H1 (cell line): ENCODE measurements around the gene CEP85. TPM values are rescaled to one million over a fixed set of nuclear protein-coding genes. Genes with fewer than 3 reads are reported as not detected.

Experiments
- CTCF ChIA-PET: fragments of 300-600 bp; sonication (Branson Sonifier 250); formaldehyde crosslinking; loops from one replicate; lab custom pipeline; 2021; ENCODE audit not compliant: partially characterized antibody; lab: Charles Lee
- POLR2A ChIA-PET: fragments of 300-600 bp; sonication (Branson Sonifier 250); formaldehyde crosslinking; loops from one replicate; lab custom pipeline; 2021; ENCODE audit warnings: inconsistent platforms; ENCODE audit not compliant: partially characterized antibody; lab: Charles Lee
- DNase-seq, 2 experiments: peaks; one replicate each; pipeline versions ENCODE4 v3.0.0 to v3.0.0-alpha.2; 2010 to 2022; ENCODE audit warnings: low spot score in 2 of 2, low read depth in 1 of 2, mixed read lengths in 1 of 2
- FAIRE-seq: peaks from 2 replicates; lab custom pipeline; 2011; peaks lifted over from hg19 to GRCh38; lab: Jason Lieb, UNC
- H2AFZ ChIP-seq: 2 replicates; pipeline ENCODE4 v1.8.1; 2012; ENCODE audit warnings: low read length, inconsistent platforms
- H2AK5ac ChIP-seq: 2 replicates; pipeline ENCODE4 v1.6.1; 2013; ENCODE audit warnings: low read depth, low read length
- H2BK120ac ChIP-seq: replicated peaks from 2 replicates; pipeline ENCODE3; 2013; ENCODE audit warnings: low read depth, low read length, inconsistent platforms
- H2BK12ac ChIP-seq: 2 replicates; pipeline ENCODE4 v1.6.1; 2013; ENCODE audit warnings: low read depth, low read length
- H2BK15ac ChIP-seq: 2 replicates; pipeline ENCODE4 v1.6.1; 2013; ENCODE audit warnings: low read length
- H2BK20ac ChIP-seq: 2 replicates; pipeline ENCODE4 v1.6.1; 2013; ENCODE audit warnings: low read length
- H2BK5ac ChIP-seq: 2 replicates; pipeline ENCODE4 v1.6.1; 2013; ENCODE audit warnings: low read depth, low read length
- H3K14ac ChIP-seq: 2 replicates; pipeline ENCODE4 v1.6.1; 2013; ENCODE audit warnings: inconsistent platforms; ENCODE audit not compliant: insufficient read length
- H3K18ac ChIP-seq: 2 replicates; pipeline ENCODE4 v1.6.1; 2013; ENCODE audit warnings: low read length; ENCODE audit errors: extremely low read depth
- H3K23ac ChIP-seq: 2 replicates; pipeline ENCODE4 v1.6.1; 2013; ENCODE audit warnings: inconsistent platforms; ENCODE audit not compliant: insufficient read length
- H3K23me2 ChIP-seq: 2 replicates; pipeline ENCODE4 v1.6.1; 2013; ENCODE audit warnings: low read depth, low read length
- H3K27ac ChIP-seq: 2 replicates; pipeline ENCODE4 v1.6.1; 2011; ENCODE audit warnings: low read depth, low read length, inconsistent platforms
- H3K27me3 ChIP-seq, 4 experiments: replicated peaks in 1 of 4; 1 replicate in 1 of 4; 2 replicates in 3 of 4; pipeline versions ENCODE4 v1.6.1 to v1.8.1; 2011 to 2013; ENCODE audit warnings: low read length in 3 of 4, mild to moderate bottlenecking in 3 of 4, inconsistent platforms in 2 of 4, mixed read lengths in 2 of 4, moderate library complexity in 1 of 4; ENCODE audit not compliant: control insufficient read depth in 3 of 4, insufficient read depth in 3 of 4; ENCODE audit errors: extremely low read depth in 1 of 4
- H3K36me3 ChIP-seq, 4 experiments: 2 replicates each; pipeline versions ENCODE4 v1.6.1 to v1.8.1; 2011 to 2013; ENCODE audit warnings: mild to moderate bottlenecking in 4 of 4, low read length in 3 of 4, moderate library complexity in 2 of 4, control low read depth in 1 of 4, inconsistent platforms in 1 of 4; ENCODE audit not compliant: insufficient read depth in 4 of 4, control insufficient read depth in 2 of 4
- H3K4ac ChIP-seq: replicated peaks from 2 replicates; pipeline ENCODE3; 2013; ENCODE audit warnings: low read length, low read depth, mixed read lengths, inconsistent platforms; ENCODE audit not compliant: insufficient read length
- H3K4me1 ChIP-seq, 4 experiments: replicated peaks in 1 of 4; 1 replicate in 1 of 4; 2 replicates in 3 of 4; pipeline versions ENCODE4 v1.6.1 to v1.8.1; 2011 to 2013; ENCODE audit warnings: low read length in 3 of 4, inconsistent platforms in 2 of 4, mixed read lengths in 1 of 4; ENCODE audit not compliant: insufficient read depth in 4 of 4, control insufficient read depth in 3 of 4
- H3K4me2 ChIP-seq, 2 experiments: 2 replicates each; pipeline versions ENCODE4 v1.6.1 to v1.8.1; 2011 to 2013; ENCODE audit warnings: low read depth in 2 of 2, low read length in 2 of 2, control low read depth in 1 of 2, inconsistent platforms in 1 of 2, mild to moderate bottlenecking in 1 of 2; ENCODE audit not compliant: insufficient read depth in 1 of 2
- H3K4me3 ChIP-seq, 4 experiments: fragments of 200-600, 300-600 bp in 1 of 4; sonication (generic), shearing (Covaris generic), sonication (Bioruptor Twin) in 1 of 4; 2 replicates each; pipeline versions ENCODE4 v1.5.1 to v1.8.1; 2011 to 2016; ENCODE audit warnings: low read length in 4 of 4, low read depth in 3 of 4, control low read depth in 2 of 4, inconsistent platforms in 2 of 4, mild to moderate bottlenecking in 2 of 4, mixed read lengths in 1 of 4, moderate library complexity in 1 of 4; ENCODE audit not compliant: insufficient read depth in 2 of 4; ENCODE audit errors: extremely low read depth in 1 of 4
- H3K56ac ChIP-seq: replicated peaks from 2 replicates; pipeline ENCODE3; 2013; ENCODE audit warnings: low read depth, mild to moderate bottlenecking, mixed read lengths, low read length, inconsistent platforms; ENCODE audit not compliant: insufficient read length
- H3K79me1 ChIP-seq: 2 replicates; pipeline ENCODE4 v1.6.1; 2013; ENCODE audit warnings: low read depth, low read length, control low read depth
- H3K79me2 ChIP-seq, 2 experiments: 2 replicates each; pipeline versions ENCODE4 v1.6.1 to v1.8.1; 2012 to 2013; ENCODE audit warnings: low read length in 2 of 2, mild to moderate bottlenecking in 2 of 2, inconsistent platforms in 1 of 2; ENCODE audit not compliant: insufficient read depth in 2 of 2, control insufficient read depth in 1 of 2
- H3K9ac ChIP-seq, 4 experiments: replicated peaks in 1 of 4; 1 replicate in 1 of 4; 2 replicates in 3 of 4; pipeline versions ENCODE4 v1.6.1 to v1.8.1; 2011 to 2013; ENCODE audit warnings: low read depth in 3 of 4, low read length in 3 of 4, control low read depth in 2 of 4, mild to moderate bottlenecking in 2 of 4, moderate library complexity in 2 of 4, inconsistent platforms in 1 of 4; ENCODE audit errors: extremely low read depth in 1 of 4
- H3K9me3 ChIP-seq, 2 experiments: 2 replicates each; pipeline versions ENCODE4 v1.6.1 to v1.8.1; 2012 to 2013; ENCODE audit warnings: mild to moderate bottlenecking in 2 of 2, moderate library complexity in 2 of 2, control low read depth in 1 of 2, inconsistent platforms in 1 of 2, low read depth in 1 of 2, low read length in 1 of 2, mixed read lengths in 1 of 2; ENCODE audit not compliant: insufficient read depth in 2 of 2
- H4K20me1 ChIP-seq, 2 experiments: replicated peaks in 1 of 2; 2 replicates each; pipeline versions ENCODE3 to v1.8.1; 2011 to 2013; ENCODE audit warnings: inconsistent platforms in 2 of 2, low read length in 2 of 2, mild to moderate bottlenecking in 1 of 2; ENCODE audit not compliant: insufficient read depth in 2 of 2, control insufficient read depth in 1 of 2
- H4K5ac ChIP-seq: 2 replicates; pipeline ENCODE4 v1.6.1; 2013; ENCODE audit warnings: low read length, low read depth, mixed read lengths, inconsistent platforms; ENCODE audit not compliant: insufficient read length
- H4K8ac ChIP-seq: 2 replicates; pipeline ENCODE4 v1.8.0; 2013; ENCODE audit warnings: mild to moderate bottlenecking, moderate library complexity, low read length, inconsistent platforms; ENCODE audit not compliant: insufficient read depth; ENCODE audit errors: extremely low read depth
- H4K91ac ChIP-seq: replicated peaks from 2 replicates; pipeline ENCODE3; 2013; ENCODE audit warnings: low read length, mixed read lengths, inconsistent platforms; ENCODE audit not compliant: insufficient read length
- JUND ChIP-seq: IDR thresholded peaks from 2 replicates; pipeline ENCODE4 v1.6.1; 2011; ENCODE audit warnings: mild to moderate bottlenecking, improper control_type of control experiment, low read length
- NRF1 ChIP-seq: IDR thresholded peaks from 2 replicates; pipeline ENCODE4 v1.6.1; 2011; ENCODE audit warnings: mild to moderate bottlenecking, low read depth, low read length, improper control_type of control experiment
- WGBS, 2 experiments: shearing (Covaris generic) in 1 of 2; methylation state at CpG; one replicate each; pipeline versions ENCODE4 v1.1.6 to v1.1.7; 2013 to 2015; ENCODE audit warnings: low lambda C conversion rate in 2 of 2, mixed read lengths in 2 of 2, inconsistent platforms in 1 of 2, low coverage in 1 of 2, missing lambda C conversion rate in 1 of 2; ENCODE audit not compliant: insufficient replicate concordance in 2 of 2, insufficient coverage in 1 of 2, insufficient read length in 1 of 2; ENCODE audit errors: extremely low coverage in 1 of 2, missing lambda C conversion rate in 1 of 2; 5-methylcytosine and 5-hydroxymethylcytosine counted together
- polyA plus RNA-seq, 7 experiments: library from polyadenylated mRNA; depleted of rRNA in 3 of 7; stranded (reverse) in 5 of 7; unstranded in 2 of 7; fragments of >200 nt in 5 of 7; fragments of 200-250 nt in 2 of 7; gene quantifications; 1 replicate in 5 of 7; 2 replicates in 1 of 7; 4 replicates in 1 of 7; pipeline versions ENCODE4 v1.2.1 to v1.2.3, GENCODE V29; 2011 to 2013; ENCODE audit warnings: missing spikeins in 2 of 7, mixed read lengths in 2 of 7
- total RNA-seq: library from RNA; stranded (reverse); fragmentation: NEBNext Ultra II Directional; extraction: Animal tissue kit (Norgen Biotek cat#: 25700); gene quantifications from 2 replicates; pipeline ENCODE4 v1.2.1, GENCODE V29; 2021
- TF ChIP-seq, protein P1 (sequence below): IDR thresholded peaks from 2 replicates; pipeline ENCODE4 v1.6.1; 2011; ENCODE audit warnings: low read depth, mild to moderate bottlenecking, low read length; ENCODE audit not compliant: insufficient read depth

Gene CEP85
- total and polyA plus RNA-seq, 2 of the 8 experiments (the other 6 are each of a cell fraction or from before 2014, with no cell fraction given) = 40.4 to 43.7 TPM

DNA sequence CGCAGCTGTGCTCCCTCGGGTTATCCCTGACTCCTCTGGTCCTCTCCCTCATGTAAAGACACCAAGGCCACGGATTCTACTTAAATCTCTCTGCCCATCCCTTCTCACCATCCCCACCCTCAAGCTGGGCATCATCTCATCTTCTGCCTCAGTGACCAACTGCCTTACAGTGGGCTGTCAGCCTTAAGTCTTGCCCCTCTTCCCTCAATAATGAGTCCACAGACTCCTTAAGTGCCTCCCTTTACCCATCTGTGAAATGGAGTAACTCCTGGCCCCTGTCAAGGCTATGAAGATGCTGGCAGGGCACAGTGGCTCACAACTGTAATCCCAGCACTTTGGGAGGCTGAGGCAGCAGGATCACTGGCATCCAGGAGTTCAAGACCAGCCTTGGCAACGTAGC lies 57.9 kb downstream of the CEP85 start:
- Histone ChIP-seq H3K79me2 (no peaks in the 10 kb centered on the region), H4K20me1 (no peaks in the 10 kb centered on the region), H3K23me2 (no peaks in the 10 kb centered on the region; the same call in 1 of the 2 replicates), H3K4me1 (peaks cover 0 to 22% (median 17%) of the 10 kb centered on the region in 4 experiments; a peak in 6 of 7 replicates), H2BK5ac (no peak overlapping the region), H2AK5ac (no peak overlapping the region), H3K23ac (no peak overlapping the region), H2BK120ac (no peak overlapping the region), H3K56ac (no peak overlapping the region), H3K36me3 (no peaks in the 10 kb centered on the region), H2BK20ac (no peak overlapping the region), H2BK12ac (peak overlapping the region; percentile 80; the same call in 1 of the 2 replicates), H4K8ac (no peak overlapping the region), H3K9me3 (no peaks in the 10 kb centered on the region), H3K27ac (no peak overlapping the region), H3K79me1 (no peaks in the 10 kb centered on the region), H2AFZ (no peak overlapping the region), H3K4me3 (no peak overlapping the region), H3K4ac (no peak overlapping the region), H3K4me2 (no peak overlapping the region), H2BK15ac (no peak overlapping the region), H3K27me3 (no peaks in the 10 kb centered on the region), H3K18ac (no peak overlapping the region), H3K9ac (no peak overlapping the region), H4K91ac (no peak overlapping the region), H3K14ac (no peak overlapping the region), H4K5ac (no peak overlapping the region)
- 97% methylated on average over 4 of the region's 4 CpGs; no CpG with 5 or more reads in 1 of the 2 experiments for WGBS, 2 experiments
- ChIA-PET POLR2A (interaction anchor here (1.0 to 2.1 kb wide), 5 partner anchors 8 to 121 kb away, joined by 3 to 9 read pairs (median 5); partner anchors contain the start of gene CD52), CTCF (interaction anchor here (1.3 to 57.0 kb wide), 5 partner anchors 1 to 125 kb away, joined by 3 to 1530 read pairs (median 297); partner anchors contain the start of genes CD52, SH3BGRL3 and UBXN11)
- DNase-seq (no peak), FAIRE-seq (no peak)
- TF ChIP-seq NRF1 (no peak), JUND (no peak)
- TF ChIP-seq, protein P1, sequence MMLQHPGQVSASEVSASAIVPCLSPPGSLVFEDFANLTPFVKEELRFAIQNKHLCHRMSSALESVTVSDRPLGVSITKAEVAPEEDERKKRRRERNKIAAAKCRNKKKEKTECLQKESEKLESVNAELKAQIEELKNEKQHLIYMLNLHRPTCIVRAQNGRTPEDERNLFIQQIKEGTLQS = no peak
